OCI-LY3 (cell line): ENCODE results near the gene TJP1.

Source experiments
- CTCF ChIP-seq: fragments of 200-600, 300-600 bp; sonication (generic); IDR thresholded peaks from 2 replicates; pipeline ENCODE4 v1.5.1; 2014; ENCODE audit warnings: antibody characterized with exemption, low read length, low read depth
- EZH2phosphoT487 ChIP-seq: fragments of 200-600 bp; shearing (Covaris generic); IDR thresholded peaks from 2 replicates; pipeline ENCODE4 v1.6.1; 2018; ENCODE audit warnings: antibody characterized with exemption, mixed run types, low read depth

GRCh38 chr15:29819979-29820378 is 2.3 kb downstream of the TJP1 start:
- no peak for TF ChIP-seq CTCF
- TF ChIP-seq EZH2phosphoT487, result no peak
